ENCODE data around the gene AGPAT1.

DNA sequence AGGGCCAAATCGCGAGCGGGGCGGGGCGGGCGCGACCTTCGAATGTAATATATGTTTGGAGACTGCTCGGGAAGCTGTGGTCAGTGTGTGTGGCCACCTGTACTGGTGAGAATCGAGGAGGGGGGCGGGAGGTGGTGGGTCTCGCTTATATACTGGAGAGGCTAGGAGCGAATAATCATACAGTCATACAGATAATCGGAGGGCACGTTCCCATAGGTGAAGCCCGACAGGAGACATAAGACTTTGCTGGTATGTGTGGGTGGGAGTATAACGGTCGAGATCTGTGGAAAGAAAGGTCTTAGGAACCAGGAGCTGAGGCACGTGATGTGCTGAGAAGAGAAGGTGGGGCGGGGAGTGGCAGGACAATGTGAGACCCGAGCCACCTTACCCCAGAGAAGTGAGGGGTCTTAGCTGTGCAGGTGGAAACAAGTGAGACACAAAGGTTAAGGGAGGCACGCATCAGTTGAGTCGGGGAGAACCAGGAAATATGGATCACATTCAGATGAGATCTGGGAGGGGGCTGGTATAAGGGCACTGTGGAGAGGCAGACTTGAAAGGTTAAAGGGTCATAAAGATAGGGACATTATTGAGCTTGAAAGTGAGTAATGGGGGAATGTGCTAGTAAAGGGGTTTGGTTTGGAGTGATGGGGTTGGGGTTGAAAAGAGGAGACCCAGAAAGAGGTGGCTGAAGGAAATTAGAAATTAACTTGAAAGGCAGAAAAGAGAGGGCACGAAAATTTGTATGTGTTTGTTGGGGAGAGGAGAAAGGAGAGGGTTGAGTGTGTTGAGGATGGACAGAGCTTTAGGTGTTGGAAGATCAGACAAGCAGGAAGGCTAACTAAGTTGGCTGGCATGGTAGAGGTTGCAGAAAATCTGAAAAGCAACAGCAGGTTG lies 2.9 kb upstream of the AGPAT1 start:
- TF ChIP-seq CTCF (IDR thresholded peaks at IDR 0.05 in 4 of 5, conservative IDR thresholded peaks at IDR 0.05 in 1 of 5) (no peak), POLR2A (IDR thresholded peaks at IDR 0.05) (no peak)
